Duodenal mucosa (tissue), 2 donors: Measurements from ENCODE around the gene YJU2.
"Not testable (repeated sequence)": the region's sequence is repeated elsewhere in the genome, so short reads cannot be mapped to it uniquely, and the experiment has no call there.

Source experiments
- H3K27ac ChIP-seq: one replicate; pipeline ENCODE4 v1.7.0; 2013; ENCODE audit warnings: low read depth, low read length
- H3K27me3 ChIP-seq, 2 donors: one replicate each; pipeline ENCODE4 v1.7.0; 2013; ENCODE audit warnings: low read length in 2 of 2, control low read depth in 1 of 2; ENCODE audit not compliant: insufficient read depth in 2 of 2, control insufficient read depth in 1 of 2
- H3K36me3 ChIP-seq, 2 donors: one replicate each; pipeline ENCODE4 v1.7.0; 2013; ENCODE audit warnings: low read length in 2 of 2, control low read depth in 1 of 2; ENCODE audit not compliant: insufficient read depth in 2 of 2, control insufficient read depth in 1 of 2
- H3K4me1 ChIP-seq, 2 donors: one replicate each; pipeline ENCODE4 v1.7.0; 2013; ENCODE audit warnings: low read length in 2 of 2, control low read depth in 1 of 2; ENCODE audit not compliant: insufficient read depth in 2 of 2, control insufficient read depth in 1 of 2
- H3K4me3 ChIP-seq, 2 donors: one replicate each; pipeline ENCODE4 v1.7.0; 2013; ENCODE audit warnings: low read length in 2 of 2, low read depth in 1 of 2
- H3K9ac ChIP-seq, 2 donors: one replicate each; pipeline ENCODE4 v1.7.0; 2013; ENCODE audit warnings: low read length in 2 of 2, low read depth in 1 of 2
- H3K9me3 ChIP-seq, 2 donors: one replicate each; pipeline ENCODE4 v1.7.0; 2013; ENCODE audit warnings: low read length in 2 of 2, control low read depth in 1 of 2; ENCODE audit not compliant: control insufficient read depth in 1 of 2

The YJU2 gene

GRCh38 chr19:4208385-4209094, 38.3 kb upstream of the YJU2 start:
- Histone ChIP-seq H3K27ac (no peak overlapping the region), H3K9ac (no peak overlapping the region), H3K4me3 (no peak overlapping the region), H3K27me3 (peaks cover 0 to 5% of the 10 kb centered on the region in 2 donors), H3K4me1 (no peaks in the 10 kb centered on the region), H3K9me3 (no peaks in the 10 kb centered on the region), H3K36me3 (no peaks in the 10 kb centered on the region)

DNA sequence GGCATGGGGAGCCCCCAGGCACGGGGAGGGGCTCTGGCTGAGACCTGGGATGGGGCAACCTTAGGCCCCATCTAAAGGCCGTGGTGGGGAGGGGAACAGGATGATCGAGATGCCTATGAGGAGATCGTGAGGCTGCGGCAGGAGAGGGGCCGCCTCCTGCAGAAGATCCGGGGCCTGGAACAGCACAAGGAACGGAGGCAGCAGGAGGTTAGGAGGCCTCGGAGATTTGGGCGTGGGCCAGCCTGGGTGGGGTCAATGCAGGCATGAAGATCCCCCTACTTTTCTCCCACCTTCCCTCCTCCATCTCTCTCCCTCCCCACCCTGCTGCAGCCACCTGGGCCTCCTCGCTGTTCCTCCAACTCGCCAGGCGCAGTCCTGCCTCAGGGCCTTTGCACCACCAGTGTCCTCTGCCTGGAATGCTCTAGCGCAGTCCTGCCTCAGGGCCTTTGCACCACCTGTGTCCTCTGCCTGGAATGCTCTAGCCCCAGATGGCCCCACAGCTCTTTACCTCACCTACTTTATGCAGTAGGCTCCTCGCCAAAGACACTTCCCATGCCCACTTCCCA, 36.6 kb upstream of the YJU2 start:
- Histone ChIP-seq H3K4me3 (no peak overlapping the region), H3K9ac (no peak overlapping the region), H3K27ac (no peak overlapping the region), H3K4me1 (no peaks in the 10 kb centered on the region), H3K27me3 (peaks cover 0 to 5% of the 10 kb centered on the region in 2 donors), H3K36me3 (no peaks in the 10 kb centered on the region), H3K9me3 (no peaks in the 10 kb centered on the region)

GRCh38 chr19:4213116-4213515, 33.8 kb upstream of the YJU2 start:
- Histone ChIP-seq H3K27me3 (peaks cover 0 to 5% of the 10 kb centered on the region in 2 donors), H3K9me3 (no peaks in the 10 kb centered on the region), H3K4me3 (no peak overlapping the region), H3K4me1 (no peaks in the 10 kb centered on the region), H3K27ac (no peak overlapping the region), H3K36me3 (no peaks in the 10 kb centered on the region), H3K9ac (no peak overlapping the region)

GRCh38 chr19:4215807-4216206, 31.1 kb upstream of the YJU2 start:
- H3K9me3 ChIP-seq, result no peaks in the 10 kb centered on the region
- no peaks in the 10 kb centered on the region for H3K36me3 ChIP-seq
- no peak overlapping the region for H3K27ac ChIP-seq
- no peaks in the 10 kb centered on the region for H3K4me1 ChIP-seq
- H3K4me3 ChIP-seq, result no peak overlapping the region
- H3K9ac ChIP-seq, result no peak overlapping the region
- H3K27me3 ChIP-seq, result peaks cover 0 to 3% of the 10 kb centered on the region in 2 donors

- H3K4me1 ChIP-seq, result no peaks in the 10 kb centered on the region
- H3K9ac ChIP-seq, result no peak overlapping the region
- H3K9me3 ChIP-seq, result no peaks in the 10 kb centered on the region
- no peaks in the 10 kb centered on the region for H3K36me3 ChIP-seq
- H3K27me3 ChIP-seq, result peaks cover 0 to 3% of the 10 kb centered on the region in 2 donors
- H3K27ac ChIP-seq, result no peak overlapping the region
- H3K4me3 ChIP-seq, result no peak overlapping the region
Measured at GRCh38 chr19:4216846-4217245, 30.0 kb upstream of the YJU2 start.

GRCh38 chr19:4217429-4218264, 29.2 kb upstream of the YJU2 start:
- H3K36me3 ChIP-seq, result no peaks in the 10 kb centered on the region
- H3K9me3 ChIP-seq, result no peaks in the 10 kb centered on the region
- H3K27me3 ChIP-seq, result no peaks in the 10 kb centered on the region
- H3K4me1 ChIP-seq, result no peaks in the 10 kb centered on the region
- no peak overlapping the region for H3K9ac ChIP-seq
- no peak overlapping the region for H3K4me3 ChIP-seq
- no peak overlapping the region for H3K27ac ChIP-seq

DNA sequence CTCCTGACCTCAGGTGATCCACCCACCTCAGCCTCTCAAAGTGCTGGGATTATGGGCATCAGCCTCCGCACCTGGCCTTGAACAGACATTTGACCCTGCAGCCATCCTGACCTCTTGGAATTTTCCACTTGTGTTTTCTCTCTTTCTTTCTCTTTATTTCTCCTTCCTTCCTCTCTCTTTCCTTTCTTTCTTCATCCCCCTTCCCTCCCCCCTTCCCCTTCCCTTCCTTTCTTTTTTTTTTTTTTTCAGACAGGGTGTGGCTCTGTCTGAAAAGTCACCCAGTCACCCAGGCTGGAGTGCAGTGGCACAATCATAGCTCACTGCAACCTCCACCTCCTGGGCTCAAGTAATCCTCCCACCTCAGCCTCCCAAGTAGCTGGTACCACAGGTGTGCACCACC, 28.4 kb upstream of the YJU2 start:
- not testable (repeated sequence) for H3K27ac ChIP-seq, H3K4me3 ChIP-seq, H3K27me3 ChIP-seq, H3K36me3 ChIP-seq, H3K9ac ChIP-seq, H3K9me3 ChIP-seq, H3K4me1 ChIP-seq

DNA sequence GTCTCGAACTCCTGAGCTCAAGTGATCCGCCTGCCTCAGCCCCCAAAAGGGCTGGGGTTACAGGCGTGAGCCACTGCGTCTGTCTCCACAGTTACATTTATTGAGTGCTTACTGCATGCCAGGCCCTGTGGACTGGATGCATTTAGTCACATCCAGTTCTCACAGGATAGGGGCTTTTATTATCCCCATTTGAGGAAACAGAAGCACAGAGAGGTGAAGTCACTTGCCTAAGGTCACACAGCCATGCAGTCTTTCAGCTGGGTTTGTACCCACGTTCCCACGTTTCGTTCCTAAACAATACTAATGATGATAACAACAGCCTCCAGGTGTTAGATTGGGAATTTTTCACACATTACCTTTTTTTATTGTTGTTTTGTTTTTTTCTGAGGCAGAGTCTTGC, 26.7 kb upstream of the YJU2 start:
- no peak overlapping the region for H3K27ac ChIP-seq
- no peak overlapping the region for H3K4me3 ChIP-seq
- H3K9me3 ChIP-seq, result no peaks in the 10 kb centered on the region
- no peaks in the 10 kb centered on the region for H3K36me3 ChIP-seq
- H3K27me3 ChIP-seq, result no peaks in the 10 kb centered on the region
- no peak overlapping the region for H3K9ac ChIP-seq
- H3K4me1 ChIP-seq, result no peaks in the 10 kb centered on the region

GRCh38 chr19:4224470-4224869, 22.4 kb upstream of the YJU2 start:
- no peaks in the 10 kb centered on the region for H3K4me1 ChIP-seq
- no peak overlapping the region for H3K9ac ChIP-seq
- no peak overlapping the region for H3K4me3 ChIP-seq
- H3K36me3 ChIP-seq, result no peaks in the 10 kb centered on the region
- H3K27ac ChIP-seq, result no peak overlapping the region
- H3K27me3 ChIP-seq, result peaks cover 5 to 9% of the 10 kb centered on the region in 2 donors
- H3K9me3 ChIP-seq, result no peaks in the 10 kb centered on the region

GRCh38 chr19:4225885-4226284, 21.0 kb upstream of the YJU2 start:
- Histone ChIP-seq H3K4me1 (no peaks in the 10 kb centered on the region), H3K4me3 (no peak overlapping the region), H3K27me3 (peaks cover 8 to 12% of the 10 kb centered on the region in 2 donors), H3K9ac (no peak overlapping the region), H3K27ac (no peak overlapping the region), H3K9me3 (no peaks in the 10 kb centered on the region), H3K36me3 (no peaks in the 10 kb centered on the region)
